Non-pigmented ciliary epithelial cell (primary cell): ENCODE results near the gene CKS2.

Experiments
- DNase-seq: peaks from one replicate; pipeline ENCODE4 v3.0.0-alpha.2; 2010; ENCODE audit warnings: low read depth

The CKS2 gene

DNA sequence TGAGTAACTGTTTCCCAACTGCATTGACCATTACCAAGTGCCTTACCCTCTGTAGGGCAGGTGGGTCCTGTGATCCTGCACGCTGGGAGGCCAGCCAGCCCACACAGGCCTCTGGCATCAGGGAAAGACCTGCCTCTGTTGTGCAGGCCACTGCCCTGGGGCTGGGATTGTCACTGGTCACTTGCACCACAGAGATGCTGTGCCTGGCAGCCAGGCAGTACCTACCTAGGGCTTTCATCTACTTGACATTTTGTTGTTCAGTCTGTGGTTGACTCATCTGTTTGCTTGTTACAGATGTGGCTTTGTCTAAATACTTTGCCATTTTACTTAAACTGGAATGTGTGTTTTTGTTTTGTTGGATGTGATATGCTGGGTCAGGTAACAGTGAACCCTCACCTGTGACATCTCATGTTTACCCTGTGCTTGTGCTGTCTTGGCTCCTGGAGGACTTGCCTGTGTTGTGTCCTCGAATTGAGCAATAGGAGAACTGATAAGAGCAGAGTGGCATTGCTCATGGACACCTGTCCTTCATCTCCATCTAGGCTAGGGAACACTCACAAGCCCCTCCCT is 40.1 kb downstream of the CKS2 start:
- no peak for DNase-seq

DNA sequence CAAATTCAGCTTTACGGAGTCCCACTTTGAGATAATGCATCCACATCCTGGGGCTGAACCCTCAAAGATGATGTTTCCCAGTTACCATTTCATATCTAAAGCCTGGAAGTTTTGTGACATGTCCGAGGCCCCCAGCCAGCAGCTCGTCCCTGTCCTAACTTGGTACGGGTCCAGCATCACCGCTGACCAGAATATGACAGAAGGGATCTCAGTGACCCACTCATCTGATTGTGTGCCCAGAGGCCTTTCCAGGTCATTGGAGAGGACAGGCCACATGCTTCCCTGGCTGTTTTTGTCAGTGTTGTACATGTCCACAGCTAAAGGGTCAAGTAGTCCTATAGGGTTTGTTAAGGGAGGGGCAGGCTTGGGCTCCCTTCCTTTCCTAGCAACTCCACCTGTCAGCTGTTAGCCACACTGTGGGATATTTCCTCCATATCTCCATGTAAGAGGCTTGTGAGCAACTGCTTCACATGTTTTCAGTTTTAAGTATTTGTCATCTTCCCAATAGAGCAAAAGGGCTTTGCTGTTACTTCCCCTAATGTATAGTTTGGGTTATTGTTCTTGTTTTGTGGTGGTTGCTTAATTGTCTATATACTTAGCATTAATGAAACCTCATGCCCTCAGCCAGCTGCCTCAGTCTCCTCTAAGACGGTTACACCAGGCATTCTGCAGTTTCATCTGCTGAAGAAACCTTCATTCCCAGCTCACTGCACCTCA is 40.7 kb downstream of the CKS2 start:
- no peak for DNase-seq

DNA sequence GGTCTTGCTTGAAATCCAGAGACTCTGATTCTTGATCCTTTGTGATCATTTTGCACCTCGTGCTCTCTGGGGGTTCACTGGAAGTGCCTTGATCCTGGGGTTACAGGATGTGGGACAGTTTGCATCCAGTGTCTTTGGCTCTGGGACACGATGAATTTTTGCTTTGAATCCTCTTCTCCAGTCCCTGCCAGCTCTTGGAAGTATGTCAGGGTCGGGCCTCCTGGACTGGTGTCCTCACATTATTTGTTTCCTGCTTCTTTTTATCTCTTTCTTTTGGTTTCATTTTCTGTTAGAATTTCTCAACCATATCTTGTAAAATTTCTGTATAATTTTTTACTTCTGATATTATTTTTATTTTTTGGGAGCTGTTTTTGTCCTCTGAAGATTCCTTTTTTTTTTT is 41.5 kb downstream of the CKS2 start:
- DNase-seq, result no peak

- no peak for DNase-seq
Observed at GRCh38 chr9:89352874-89353649, 42.1 kb downstream of the CKS2 start.

- no peak for DNase-seq
Observed at GRCh38 chr9:89353989-89354388, 43.0 kb downstream of the CKS2 start.

DNA sequence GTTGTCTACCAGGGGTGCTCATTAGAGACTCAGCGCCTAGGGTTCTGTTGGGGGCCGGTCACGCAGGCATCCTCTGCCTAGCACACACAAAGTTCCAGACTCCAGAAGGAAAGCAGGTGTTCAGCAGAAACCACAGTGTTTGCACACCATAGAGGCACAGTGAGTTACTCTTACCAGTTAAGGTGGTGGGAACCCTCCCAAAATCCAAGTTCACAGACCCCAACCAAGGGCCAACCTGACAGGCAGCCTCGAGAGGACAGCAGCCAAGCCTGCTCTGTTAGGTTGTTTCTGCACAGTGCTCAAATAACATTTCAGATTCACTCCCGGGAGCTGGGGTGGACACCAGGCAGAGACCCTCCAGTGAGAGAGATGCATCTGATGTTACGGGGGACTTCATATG is 43.5 kb downstream of the CKS2 start:
- DNase-seq, result no peak

DNA sequence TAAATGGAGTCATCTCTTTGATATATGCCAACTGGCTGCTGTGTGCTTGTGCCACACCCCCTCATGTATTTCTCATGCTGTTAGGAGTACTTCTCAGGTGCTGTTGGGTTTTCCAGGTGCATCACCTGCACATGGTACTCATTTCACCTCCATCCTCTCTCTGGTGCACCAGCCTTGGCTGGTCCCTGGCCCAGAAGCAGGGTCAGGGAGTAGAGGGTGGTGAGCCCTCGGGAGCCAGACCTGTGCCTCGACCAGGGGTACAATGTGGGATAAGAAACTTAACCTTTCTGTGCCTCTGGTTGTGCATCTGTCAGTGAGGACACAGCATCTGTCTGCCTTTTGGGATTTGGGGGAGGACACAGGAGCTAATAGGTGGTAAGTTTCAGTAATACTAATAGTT is 45.8 kb downstream of the CKS2 start:
- no peak for DNase-seq

DNA sequence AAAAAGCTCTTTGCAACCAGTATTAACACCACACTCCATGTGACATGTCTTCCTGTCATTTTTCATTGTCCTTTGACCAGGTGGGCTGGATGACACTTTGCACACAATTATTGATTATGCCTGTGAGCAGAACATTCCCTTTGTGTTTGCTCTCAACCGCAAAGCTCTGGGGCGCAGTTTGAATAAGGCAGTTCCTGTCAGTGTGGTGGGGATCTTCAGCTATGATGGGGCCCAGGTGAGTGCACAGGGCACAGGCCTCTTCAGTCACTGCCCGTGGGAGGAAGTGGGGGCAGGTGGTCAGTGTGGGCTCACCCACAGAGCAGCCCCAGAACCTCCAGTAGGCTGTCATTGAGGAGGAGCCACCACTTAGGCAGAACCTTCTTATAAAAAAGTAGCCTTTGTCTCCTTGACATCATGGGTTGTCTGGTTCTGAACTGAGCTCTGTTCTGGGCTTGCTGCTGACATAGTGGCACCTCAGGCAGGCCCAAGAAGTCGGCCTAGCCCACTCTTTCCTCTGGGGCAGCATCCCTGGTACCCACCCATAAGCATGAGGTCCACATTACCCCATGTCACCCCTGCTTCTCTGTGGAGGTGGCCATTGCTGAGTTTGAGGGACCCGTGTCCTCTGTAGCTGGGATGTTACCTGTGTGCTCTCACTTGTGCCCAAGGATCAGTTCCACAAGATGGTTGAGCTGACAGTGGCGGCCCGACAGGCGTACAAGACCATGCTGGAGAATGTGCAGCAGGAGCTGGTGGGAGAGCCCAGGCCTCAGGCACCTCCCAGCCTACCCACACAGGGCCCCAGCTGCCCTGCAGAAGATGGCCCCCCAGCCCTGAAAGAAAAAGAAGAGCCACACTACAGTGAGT is 46.6 kb downstream of the CKS2 start:
- DNase-seq, result no peak

DNA sequence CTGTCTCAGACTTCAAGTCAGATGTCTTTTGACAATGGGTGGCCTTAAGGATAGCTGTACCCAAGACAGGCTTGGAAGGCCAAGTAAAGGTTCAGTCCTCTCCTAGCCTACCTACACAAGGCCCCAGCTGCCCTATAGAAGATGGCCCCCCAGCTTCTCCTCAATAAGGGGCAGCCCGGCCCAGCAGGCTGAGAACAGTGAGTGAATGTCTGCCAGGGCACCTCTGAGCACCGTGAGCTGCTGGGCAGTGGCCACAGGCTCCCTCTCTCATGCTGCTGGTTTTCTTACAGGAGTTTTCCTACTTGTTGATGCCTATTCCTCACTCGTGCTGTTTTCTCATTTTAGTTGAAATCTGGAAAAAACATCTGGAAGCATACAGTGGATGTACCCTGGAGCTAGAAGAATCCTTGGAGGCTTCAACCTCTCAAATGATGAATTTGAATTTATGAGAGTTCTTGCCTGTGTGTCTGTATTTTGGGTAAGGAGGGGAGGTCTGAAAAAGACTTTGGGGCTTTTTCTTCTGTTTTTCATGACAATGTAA is 47.5 kb downstream of the CKS2 start:
- DNase-seq, result no peak

DNA sequence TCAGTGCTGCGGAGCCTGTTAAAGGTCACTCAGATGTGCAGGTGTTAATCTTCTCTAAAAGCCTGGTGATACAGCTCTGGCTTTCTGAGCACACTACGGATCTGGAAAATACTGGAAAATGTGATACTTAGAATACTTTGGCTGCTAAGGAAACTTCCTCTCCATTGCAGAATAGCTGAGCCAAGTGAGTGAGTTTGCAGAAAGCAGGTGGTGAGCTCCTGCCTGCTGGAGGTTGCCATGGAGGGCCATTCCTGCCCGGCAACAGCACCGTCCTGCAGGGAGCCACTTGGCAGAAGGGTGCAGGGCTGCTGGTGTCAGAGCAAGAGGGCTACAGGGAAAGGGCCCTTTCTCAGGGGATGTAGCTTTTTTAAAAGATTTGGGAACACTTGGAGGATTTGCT is 48.0 kb downstream of the CKS2 start:
- DNase-seq, result no peak

DNA sequence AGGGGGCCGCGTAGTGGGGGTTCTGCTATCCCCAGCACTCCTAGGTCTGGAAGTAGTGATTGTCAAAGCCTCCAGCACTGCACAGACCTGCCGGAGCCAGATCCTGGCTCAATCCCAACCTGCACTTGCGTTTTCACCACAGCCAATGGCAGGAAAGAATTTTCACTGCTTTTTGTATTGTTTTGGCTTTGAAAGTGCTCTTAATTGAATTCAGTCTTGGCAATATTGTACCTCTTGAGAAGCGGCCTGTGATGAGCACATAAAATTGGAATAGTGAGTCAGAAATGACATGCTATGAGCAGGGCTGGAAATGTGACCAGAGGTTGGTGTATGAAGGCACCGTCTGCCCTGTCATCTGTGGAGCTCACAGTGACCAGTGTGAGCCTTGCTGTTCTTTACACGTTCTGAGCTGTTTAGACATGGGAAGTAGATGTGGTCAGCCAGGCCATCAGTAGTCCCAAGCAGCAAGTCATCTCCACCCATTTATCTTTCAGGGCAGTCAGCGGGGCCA is 48.8 kb downstream of the CKS2 start:
- no peak for DNase-seq

- no peak for DNase-seq
Observed at GRCh38 chr9:89360465-89360864, 49.5 kb downstream of the CKS2 start.

DNA sequence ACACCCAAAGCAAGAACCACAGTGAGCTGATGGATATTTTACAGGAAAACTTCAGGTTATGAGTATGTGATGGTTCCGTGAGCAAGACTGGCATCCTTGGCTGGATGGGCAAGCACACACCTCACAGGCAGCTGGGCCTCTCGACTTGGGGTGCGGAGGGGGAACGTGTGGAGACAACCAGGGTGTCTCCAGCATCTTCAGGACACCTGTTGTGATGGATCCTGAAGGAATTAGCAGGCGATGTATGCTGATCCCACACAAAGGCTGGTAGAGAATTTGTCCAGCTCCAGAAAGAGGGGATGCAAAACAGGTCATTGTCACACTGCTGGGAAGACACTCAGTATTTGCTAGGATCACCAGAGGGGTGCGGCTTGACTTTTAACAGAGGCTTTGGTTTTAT is 50.0 kb downstream of the CKS2 start:
- DNase-seq, result no peak

GRCh38 chr9:89361816-89362646 is 51.0 kb downstream of the CKS2 start:
- DNase-seq, result no peak

DNA sequence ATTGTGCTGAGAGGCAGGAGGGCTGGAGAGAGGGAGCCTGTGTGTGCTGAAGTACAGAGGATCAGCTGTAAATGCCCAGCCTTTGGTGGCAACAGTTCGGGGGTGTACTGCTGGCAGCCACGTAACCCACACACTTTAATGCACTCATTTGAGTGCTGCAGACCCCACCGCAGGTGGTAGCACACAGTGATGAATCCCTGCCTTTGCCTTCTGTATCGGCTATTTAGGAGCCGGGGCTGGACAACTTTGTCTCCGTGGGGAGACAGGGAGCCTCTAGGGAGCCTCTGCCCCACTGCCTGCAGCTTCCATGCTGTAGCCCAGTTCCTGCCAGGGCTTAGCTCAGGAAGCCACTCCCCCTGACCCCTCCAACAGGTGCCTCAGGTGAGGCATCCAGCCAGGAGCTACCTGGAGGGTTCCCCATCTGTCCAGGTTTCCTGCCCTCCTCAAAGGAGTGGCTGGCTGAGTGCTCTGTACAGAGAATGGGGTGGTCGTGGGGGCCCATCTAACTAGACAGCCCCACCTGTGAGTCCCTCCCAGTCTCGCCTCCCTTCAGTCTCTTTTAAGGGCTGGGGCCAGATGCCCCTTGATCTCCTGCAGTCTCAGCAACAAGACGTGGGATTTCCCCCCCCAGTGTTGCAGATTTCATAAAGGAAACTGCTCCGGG is 51.8 kb downstream of the CKS2 start:
- no peak for DNase-seq

DNA sequence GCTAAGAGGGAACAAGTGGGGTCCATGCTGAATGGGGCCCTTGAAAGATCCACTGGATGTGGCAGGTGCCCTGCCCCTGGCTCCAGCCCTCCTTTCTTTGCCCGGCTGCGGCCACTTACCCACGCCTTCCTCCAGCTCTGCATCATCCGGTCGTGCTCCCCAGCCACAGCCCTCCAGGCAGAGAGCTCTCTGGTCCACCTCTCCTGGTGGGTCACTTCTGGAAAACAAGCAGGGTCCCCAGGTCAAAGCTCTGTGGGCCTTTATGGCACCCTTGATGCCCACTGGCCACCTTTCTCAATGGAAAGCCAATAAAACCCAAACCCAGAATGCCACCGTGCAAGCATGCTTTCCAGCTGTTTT is 52.3 kb downstream of the CKS2 start:
- DNase-seq, result no peak

GRCh38 chr9:89363921-89364665 is 53.1 kb downstream of the CKS2 start:
- no peak for DNase-seq

DNA sequence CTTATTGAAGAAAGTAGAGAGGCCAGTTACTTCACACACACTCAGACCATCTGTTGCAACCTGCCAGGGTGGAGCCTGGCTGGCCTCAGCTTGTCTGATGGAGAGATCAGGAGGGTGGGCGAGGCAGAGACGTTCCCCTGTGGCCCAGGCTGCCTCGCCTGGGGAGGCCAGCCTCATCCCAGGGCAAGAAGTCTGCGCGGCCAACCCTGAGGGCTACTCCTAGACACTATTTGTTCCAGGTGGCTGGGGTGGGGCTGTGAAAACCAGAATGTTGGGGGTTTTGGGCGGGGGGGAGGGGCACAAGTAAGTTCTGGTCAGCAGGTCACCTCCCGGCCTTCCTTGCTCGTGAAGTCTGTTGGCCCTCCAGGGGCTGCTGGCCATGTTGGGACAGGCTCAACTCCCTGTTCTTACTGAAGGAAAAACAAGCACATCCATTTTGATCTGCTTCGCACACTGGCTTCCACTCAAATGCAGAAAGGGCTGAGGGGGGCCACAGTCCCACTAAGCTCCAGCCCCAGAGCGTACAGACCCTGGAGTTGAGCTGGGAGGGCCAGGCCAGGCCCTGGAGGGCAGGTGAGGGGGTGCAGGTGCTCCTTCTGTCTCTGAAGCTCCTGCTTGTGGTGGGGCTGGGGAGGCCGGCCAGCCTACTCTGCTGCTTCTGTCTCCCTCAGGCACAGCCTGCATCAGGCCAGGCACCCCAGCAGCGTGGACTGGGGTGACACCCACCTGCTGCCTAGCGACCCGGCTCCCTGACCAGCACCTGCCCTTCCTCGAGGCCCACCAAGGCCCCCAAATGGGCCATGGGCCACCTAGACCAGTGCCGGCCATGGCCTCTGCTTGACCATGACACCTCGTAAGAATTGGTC is 53.9 kb downstream of the CKS2 start:
- no peak for DNase-seq

GRCh38 chr9:89365532-89365912 is 54.5 kb downstream of the CKS2 start:
- DNase-seq, result no peak
